Ovary (tissue), 3 donors: ENCODE data around the gene GSTM4.

Experiments
- EP300 ChIP-seq: sonication (generic); formaldehyde crosslinking; IDR thresholded peaks from one replicate; pipeline ENCODE4 v1.6.1; 2017; ENCODE audit warnings: antibody characterized with exemption
- TF ChIP-seq, protein P1 (sequence below), 3 donors: fragments of 450-650 bp in 2 of 3; fragments of 200-600 bp in 1 of 3; IDR thresholded peaks; one replicate each; pipeline versions ENCODE4 v1.5.1 to v1.8.0; 2016 to 2022; ENCODE audit warnings: antibody characterized with exemption in 3 of 3, mild to moderate bottlenecking in 1 of 3
- donor health status: DM: no; HTN: no; CAD: no.

DNA sequence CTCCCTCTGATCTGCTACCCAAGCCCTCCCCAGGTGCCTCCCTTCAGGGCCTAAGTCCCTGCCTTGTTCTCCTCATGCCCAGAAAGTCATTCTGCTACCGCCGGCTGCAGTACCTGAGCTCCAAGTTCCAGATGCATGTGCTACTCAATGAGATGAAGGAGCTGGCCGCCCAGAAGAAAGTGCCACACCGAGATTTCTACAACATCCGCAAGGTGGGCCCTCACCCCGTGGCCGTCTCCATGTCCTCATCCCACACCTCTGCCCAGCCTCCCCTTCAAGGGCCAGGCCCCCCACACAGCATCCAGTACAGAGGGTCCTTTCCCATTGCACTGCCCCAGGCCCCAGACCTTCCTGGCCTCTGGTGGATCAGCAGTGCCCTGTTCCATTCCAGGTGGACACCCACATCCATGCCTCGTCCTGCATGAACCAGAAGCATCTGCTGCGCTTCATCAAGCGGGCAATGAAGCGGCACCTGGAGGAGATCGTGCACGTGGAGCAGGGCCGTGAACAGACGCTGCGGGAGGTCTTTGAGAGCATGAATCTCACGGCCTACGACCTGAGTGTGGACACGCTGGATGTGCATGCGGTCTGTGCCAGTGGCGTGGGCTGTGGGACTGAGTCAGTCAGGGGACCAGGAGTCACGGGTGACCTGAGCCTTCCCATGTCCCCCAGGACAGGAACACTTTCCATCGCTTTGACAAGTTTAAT is 28.1 kb upstream of the GSTM4 start:
- TF ChIP-seq EP300, result no peak
- TF ChIP-seq, protein P1, sequence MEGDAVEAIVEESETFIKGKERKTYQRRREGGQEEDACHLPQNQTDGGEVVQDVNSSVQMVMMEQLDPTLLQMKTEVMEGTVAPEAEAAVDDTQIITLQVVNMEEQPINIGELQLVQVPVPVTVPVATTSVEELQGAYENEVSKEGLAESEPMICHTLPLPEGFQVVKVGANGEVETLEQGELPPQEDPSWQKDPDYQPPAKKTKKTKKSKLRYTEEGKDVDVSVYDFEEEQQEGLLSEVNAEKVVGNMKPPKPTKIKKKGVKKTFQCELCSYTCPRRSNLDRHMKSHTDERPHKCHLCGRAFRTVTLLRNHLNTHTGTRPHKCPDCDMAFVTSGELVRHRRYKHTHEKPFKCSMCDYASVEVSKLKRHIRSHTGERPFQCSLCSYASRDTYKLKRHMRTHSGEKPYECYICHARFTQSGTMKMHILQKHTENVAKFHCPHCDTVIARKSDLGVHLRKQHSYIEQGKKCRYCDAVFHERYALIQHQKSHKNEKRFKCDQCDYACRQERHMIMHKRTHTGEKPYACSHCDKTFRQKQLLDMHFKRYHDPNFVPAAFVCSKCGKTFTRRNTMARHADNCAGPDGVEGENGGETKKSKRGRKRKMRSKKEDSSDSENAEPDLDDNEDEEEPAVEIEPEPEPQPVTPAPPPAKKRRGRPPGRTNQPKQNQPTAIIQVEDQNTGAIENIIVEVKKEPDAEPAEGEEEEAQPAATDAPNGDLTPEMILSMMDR (IDR thresholded peaks at IDR 0.05), result no peak
